D721Med (cell line): ENCODE data around the gene ZCCHC8.

ENCODE experiments used
- DNase-seq: peaks from one replicate; pipeline ENCODE4 v3.0.0; 2011; ENCODE audit warnings: low spot score; ENCODE audit not compliant: insufficient read length
- FAIRE-seq: peaks from 2 replicates; lab custom pipeline; 2011; peaks lifted over from hg19 to GRCh38; lab: Jason Lieb, UNC
- TF ChIP-seq, protein P1 (sequence below): IDR thresholded peaks from 2 replicates; pipeline ENCODE4 v1.5.1; 2012; ENCODE audit warnings: mild to moderate bottlenecking, control low read depth; ENCODE audit not compliant: insufficient read depth; ENCODE audit errors: missing control alignments

Gene ZCCHC8

DNA sequence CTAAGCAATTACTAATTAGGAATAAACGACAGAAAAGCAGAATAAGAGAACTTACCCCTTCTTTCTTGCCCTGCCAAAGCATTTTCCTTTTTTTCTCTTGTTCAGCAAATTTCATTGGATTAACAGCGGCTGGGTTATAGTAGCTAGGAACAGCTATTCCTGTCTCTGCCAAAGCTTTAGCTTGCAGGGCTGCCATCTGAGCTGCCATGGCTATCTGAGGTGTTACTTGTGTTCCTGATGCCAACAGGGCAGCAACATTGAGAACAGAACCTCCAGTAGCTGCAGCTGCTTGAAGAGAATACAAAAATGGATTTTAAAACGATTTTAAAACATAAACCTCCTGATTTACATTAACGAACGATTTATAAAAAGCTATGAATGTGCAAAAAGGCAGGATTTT is 7.4 kb upstream of the ZCCHC8 start:
- FAIRE-seq (no peak), DNase-seq (no peak)
- TF ChIP-seq, protein P1, sequence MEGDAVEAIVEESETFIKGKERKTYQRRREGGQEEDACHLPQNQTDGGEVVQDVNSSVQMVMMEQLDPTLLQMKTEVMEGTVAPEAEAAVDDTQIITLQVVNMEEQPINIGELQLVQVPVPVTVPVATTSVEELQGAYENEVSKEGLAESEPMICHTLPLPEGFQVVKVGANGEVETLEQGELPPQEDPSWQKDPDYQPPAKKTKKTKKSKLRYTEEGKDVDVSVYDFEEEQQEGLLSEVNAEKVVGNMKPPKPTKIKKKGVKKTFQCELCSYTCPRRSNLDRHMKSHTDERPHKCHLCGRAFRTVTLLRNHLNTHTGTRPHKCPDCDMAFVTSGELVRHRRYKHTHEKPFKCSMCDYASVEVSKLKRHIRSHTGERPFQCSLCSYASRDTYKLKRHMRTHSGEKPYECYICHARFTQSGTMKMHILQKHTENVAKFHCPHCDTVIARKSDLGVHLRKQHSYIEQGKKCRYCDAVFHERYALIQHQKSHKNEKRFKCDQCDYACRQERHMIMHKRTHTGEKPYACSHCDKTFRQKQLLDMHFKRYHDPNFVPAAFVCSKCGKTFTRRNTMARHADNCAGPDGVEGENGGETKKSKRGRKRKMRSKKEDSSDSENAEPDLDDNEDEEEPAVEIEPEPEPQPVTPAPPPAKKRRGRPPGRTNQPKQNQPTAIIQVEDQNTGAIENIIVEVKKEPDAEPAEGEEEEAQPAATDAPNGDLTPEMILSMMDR = no peak

- TF ChIP-seq, protein P1 = no peak
- FAIRE-seq = no peak
- no peak for DNase-seq
Measured at GRCh38 chr12:122506393-122506938, 5.7 kb upstream of the ZCCHC8 start.

- TF ChIP-seq, protein P1 = no peak
- FAIRE-seq (no peak), DNase-seq (no peak)
Measured at GRCh38 chr12:122505419-122506051, 4.8 kb upstream of the ZCCHC8 start.

- TF ChIP-seq, protein P1 = no peak
- DNase-seq (no peak), FAIRE-seq (no peak)
Measured at GRCh38 chr12:122503783-122504590, 3.3 kb upstream of the ZCCHC8 start.

DNA sequence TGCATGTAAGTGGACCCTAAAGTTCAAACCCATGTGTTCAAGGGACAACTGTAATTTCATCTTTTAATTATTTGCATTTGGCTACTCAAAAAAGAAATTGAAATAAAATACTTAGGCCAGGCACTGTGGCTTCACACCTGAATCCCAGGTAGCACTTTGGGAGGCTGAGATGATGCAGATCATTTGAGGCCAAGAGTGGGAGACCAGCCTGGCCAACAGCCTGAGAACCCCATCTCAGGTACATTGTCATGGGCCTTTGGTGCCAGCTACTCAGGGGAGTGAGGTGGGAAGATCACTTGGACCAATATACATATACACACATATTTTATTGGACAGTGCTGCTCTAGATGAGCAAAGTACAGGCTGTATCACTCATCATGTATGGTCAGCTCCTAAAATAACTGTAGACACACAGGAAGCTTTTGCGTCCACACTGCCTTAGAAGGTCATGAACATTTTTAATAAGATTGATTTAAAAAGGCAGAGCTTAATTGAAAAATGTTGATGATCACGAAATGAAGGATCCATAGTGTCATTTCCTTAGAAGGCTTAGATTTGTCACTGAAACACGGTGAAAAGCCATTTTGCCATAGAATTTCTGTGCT is 2.5 kb upstream of the ZCCHC8 start:
- no peak for FAIRE-seq
- no peak for DNase-seq
- TF ChIP-seq, protein P1 = no peak

- no peak for FAIRE-seq
Measured at GRCh38 chr12:122501489-122501989, 807 bp upstream of the ZCCHC8 start.

More at GRCh38 chr12:122501489-122501989, 807 bp upstream of the ZCCHC8 start:
- DNase-seq = no peak
- TF ChIP-seq, protein P1 = no peak
